ENCODE results near the gene TENM3.

GRCh38 chr4:182556580-182556979, 313.4 kb downstream of the TENM3 start:
- TF ChIP-seq, protein P1, sequence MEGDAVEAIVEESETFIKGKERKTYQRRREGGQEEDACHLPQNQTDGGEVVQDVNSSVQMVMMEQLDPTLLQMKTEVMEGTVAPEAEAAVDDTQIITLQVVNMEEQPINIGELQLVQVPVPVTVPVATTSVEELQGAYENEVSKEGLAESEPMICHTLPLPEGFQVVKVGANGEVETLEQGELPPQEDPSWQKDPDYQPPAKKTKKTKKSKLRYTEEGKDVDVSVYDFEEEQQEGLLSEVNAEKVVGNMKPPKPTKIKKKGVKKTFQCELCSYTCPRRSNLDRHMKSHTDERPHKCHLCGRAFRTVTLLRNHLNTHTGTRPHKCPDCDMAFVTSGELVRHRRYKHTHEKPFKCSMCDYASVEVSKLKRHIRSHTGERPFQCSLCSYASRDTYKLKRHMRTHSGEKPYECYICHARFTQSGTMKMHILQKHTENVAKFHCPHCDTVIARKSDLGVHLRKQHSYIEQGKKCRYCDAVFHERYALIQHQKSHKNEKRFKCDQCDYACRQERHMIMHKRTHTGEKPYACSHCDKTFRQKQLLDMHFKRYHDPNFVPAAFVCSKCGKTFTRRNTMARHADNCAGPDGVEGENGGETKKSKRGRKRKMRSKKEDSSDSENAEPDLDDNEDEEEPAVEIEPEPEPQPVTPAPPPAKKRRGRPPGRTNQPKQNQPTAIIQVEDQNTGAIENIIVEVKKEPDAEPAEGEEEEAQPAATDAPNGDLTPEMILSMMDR (IDR thresholded peaks at IDR 0.05), result no peak
- TF ChIP-seq ZFX (IDR thresholded peaks at IDR 0.05; ENCODE audit: borderline replicate concordance), result no peak
